ENCODE measurements around the gene TERT.

Gene TERT

DNA sequence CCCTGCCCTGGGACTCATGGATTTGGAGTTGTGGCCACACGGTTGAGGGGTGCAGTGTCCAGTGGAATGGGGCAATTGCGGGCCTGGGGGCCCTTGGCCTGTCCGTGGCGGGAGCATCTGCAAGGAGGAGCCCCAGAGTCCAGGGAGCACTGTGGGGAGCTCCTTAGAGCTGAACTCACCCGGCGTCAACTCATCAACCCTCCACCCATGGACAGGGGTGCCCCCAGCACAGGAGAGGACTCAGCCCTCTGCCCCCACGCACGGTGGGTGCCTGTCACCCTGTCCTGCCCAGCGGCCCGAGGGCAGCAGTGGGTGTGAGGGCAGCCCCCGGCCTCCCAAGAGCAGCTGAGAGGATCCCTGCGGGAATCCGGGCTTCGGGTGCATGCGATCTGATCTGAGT, 70.2 kb downstream of the TERT start:
- DNase-seq (ENCODE audit: insufficient read length, low spot score) (no peak), FAIRE-seq (no peak)
- TF ChIP-seq POLR2A (IDR thresholded peaks at IDR 0.05; ENCODE audit: low read depth, low read length) = no peak

DNA sequence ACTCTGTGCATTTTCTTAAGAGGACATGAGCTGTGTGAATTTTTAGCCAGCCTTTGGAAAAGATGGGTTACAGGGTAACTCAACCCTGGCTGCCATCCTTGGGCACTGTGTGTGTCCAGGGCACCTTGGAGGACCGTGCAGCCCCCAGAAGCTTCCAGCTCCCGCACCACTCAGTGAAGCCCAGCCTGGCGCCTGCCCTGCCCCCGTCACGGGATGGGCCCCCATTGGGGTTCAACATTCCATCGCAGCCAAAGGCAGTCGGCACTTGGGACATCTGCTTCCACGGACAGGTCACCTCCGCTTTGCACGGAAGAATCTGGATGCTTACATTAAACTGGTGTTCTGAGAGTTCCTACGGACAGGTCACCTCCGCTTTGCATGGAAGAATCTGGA, 71.6 kb downstream of the TERT start:
- DNase-seq (ENCODE audit: insufficient read length, low spot score) = no peak
- no peak for TF ChIP-seq POLR2A (IDR thresholded peaks at IDR 0.05; ENCODE audit: low read depth, low read length)
- TF ChIP-seq SPI1 (IDR thresholded peaks at IDR 0.05; ENCODE audit: low read depth, low read length) = no peak
- no peak for TF ChIP-seq PAX5 (IDR thresholded peaks at IDR 0.05; ENCODE audit: insufficient read depth, low read length, severe bottlenecking)
- no peak for TF ChIP-seq POLR2AphosphoS5 (IDR thresholded peaks at IDR 0.05; ENCODE audit: low read depth, low read length)
- TF ChIP-seq TAF1 (IDR thresholded peaks at IDR 0.05; ENCODE audit: low read depth, low read length) = no peak
- no peak for TF ChIP-seq POU2F2 (IDR thresholded peaks at IDR 0.05; ENCODE audit: low read depth, low read length)
- FAIRE-seq = no peak

DNA sequence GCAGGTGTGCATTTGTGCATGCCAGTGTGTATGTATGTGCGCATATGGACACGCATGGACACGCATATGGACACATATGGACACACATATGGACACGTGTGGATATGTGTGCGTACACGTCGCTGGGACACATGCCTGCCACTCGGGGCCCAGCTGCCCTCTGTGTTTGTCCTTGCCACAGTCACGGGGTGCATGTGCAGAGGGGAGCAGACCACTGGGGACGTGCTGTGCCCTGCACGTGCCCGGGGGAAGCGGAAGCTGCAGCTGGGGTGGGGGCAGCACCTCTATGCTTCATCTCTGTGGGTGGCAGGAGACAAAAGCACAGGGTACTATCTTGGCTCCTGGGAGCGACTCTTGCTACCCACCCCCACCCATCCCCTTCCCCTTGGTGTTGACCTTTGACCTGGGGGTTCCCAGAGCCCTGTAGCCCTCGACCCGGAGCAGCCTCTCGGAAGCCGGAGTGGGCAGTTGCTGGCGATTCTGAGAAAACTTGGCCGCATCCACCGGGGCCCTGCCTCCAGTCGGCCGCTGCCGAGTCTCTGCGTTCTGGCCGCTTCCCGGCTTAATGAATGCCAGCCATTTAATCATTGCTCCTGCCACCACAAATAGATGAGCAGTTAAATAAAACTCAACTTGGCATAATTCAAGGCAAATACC, 72.1 kb downstream of the TERT start:
- DNase-seq (ENCODE audit: insufficient read length, low spot score) = no peak
- no peak for FAIRE-seq
- TF ChIP-seq TAF1 (IDR thresholded peaks at IDR 0.05; ENCODE audit: low read depth, low read length) (no peak), POU2F2 (IDR thresholded peaks at IDR 0.05; ENCODE audit: low read depth, low read length) (no peak), POLR2AphosphoS5 (IDR thresholded peaks at IDR 0.05; ENCODE audit: low read depth, low read length) (no peak), PAX5 (IDR thresholded peaks at IDR 0.05; ENCODE audit: insufficient read depth, low read length, severe bottlenecking) (no peak), SPI1 (IDR thresholded peaks at IDR 0.05; ENCODE audit: low read depth, low read length) (no peak), POLR2A (IDR thresholded peaks at IDR 0.05; ENCODE audit: low read depth, low read length) (no peak)

DNA sequence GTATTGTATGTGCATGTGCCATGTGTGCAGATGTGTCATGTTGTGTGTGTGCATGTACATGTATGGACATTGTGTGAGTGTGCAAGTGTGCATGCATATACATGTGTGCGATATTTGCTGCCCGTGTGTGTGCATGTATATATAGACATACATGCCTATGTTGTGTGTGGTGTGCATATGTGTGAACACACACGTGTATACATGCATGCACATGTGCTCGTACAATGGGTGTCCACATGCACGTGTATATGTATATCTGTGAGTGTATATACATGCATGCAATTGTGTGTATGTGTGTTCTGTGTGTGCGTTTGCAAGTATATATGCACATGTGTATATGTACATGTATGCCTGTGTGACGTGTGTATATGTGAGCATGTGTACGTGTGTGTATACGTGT, 72.7 kb downstream of the TERT start:
- no peak for FAIRE-seq

DNA sequence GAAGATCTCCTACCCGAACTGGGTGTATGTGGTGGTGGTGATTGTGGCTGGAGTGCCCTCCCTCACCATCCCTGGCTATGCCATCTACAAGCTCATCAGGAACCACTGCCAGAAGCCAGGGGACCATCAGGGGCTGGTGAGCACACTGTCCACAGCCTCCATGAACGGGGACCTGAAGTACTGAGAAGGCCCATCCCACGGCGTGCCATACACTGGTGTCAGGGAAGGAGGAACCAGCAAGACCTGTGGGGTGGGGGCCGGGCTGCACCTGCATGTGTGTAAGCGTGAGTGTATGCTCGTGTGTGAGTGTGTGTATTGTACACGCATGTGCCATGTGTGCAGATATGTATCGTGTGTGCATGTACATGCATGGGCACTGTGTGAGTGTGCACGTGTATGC, 73.1 kb downstream of the TERT start:
- TF ChIP-seq POLR2A (IDR thresholded peaks at IDR 0.05; ENCODE audit: low read depth, low read length) = no peak
- TF ChIP-seq PAX5 (IDR thresholded peaks at IDR 0.05; ENCODE audit: insufficient read depth, low read length, severe bottlenecking) = no peak
- no peak for TF ChIP-seq POLR2AphosphoS5 (IDR thresholded peaks at IDR 0.05; ENCODE audit: low read depth, low read length)
- TF ChIP-seq POU2F2 (IDR thresholded peaks at IDR 0.05; ENCODE audit: low read depth, low read length) = no peak
- no peak for TF ChIP-seq TAF1 (IDR thresholded peaks at IDR 0.05; ENCODE audit: low read depth, low read length)
- no peak for TF ChIP-seq SPI1 (IDR thresholded peaks at IDR 0.05; ENCODE audit: low read depth, low read length)
- no peak for DNase-seq (ENCODE audit: insufficient read length, low spot score)
- no peak for FAIRE-seq

More for the DNA sequence above, 72.7 kb downstream of the TERT start:
- TF ChIP-seq SPI1 (IDR thresholded peaks at IDR 0.05; ENCODE audit: low read depth, low read length) (no peak), POLR2A (IDR thresholded peaks at IDR 0.05; ENCODE audit: low read depth, low read length) (no peak), TAF1 (IDR thresholded peaks at IDR 0.05; ENCODE audit: low read depth, low read length) (no peak), PAX5 (IDR thresholded peaks at IDR 0.05; ENCODE audit: insufficient read depth, low read length, severe bottlenecking) (no peak), POU2F2 (IDR thresholded peaks at IDR 0.05; ENCODE audit: low read depth, low read length) (no peak), POLR2AphosphoS5 (IDR thresholded peaks at IDR 0.05; ENCODE audit: low read depth, low read length) (no peak)
- no peak for DNase-seq (ENCODE audit: insufficient read length, low spot score)

DNA sequence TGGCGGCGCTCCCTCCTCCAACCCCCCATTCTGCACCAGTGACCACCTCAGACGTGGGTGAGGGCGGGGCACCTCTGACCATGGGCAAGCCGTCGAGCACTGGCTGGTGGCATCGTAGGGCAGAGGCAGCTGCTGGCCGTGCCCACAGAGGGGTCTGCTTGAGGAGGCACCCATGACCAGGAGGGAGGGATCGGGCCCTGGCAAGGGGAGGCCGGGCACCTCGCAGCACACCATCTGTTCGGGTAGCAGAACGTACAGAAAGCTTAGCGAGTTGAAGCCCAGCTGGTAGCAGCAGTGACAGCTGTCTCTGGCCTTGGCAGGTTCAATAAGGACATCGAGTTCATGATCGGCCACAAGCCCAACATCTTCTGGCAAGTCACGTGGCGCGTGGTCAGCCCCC, 74.0 kb downstream of the TERT start:
- TF ChIP-seq POLR2A (IDR thresholded peaks at IDR 0.05; ENCODE audit: low read depth, low read length) = no peak
- no peak for TF ChIP-seq PAX5 (IDR thresholded peaks at IDR 0.05; ENCODE audit: insufficient read depth, low read length, severe bottlenecking)
- TF ChIP-seq POLR2AphosphoS5 (IDR thresholded peaks at IDR 0.05; ENCODE audit: low read depth, low read length) = no peak
- TF ChIP-seq TAF1 (IDR thresholded peaks at IDR 0.05; ENCODE audit: low read depth, low read length) = no peak
- TF ChIP-seq SPI1 (IDR thresholded peaks at IDR 0.05; ENCODE audit: low read depth, low read length) = no peak
- TF ChIP-seq POU2F2 (IDR thresholded peaks at IDR 0.05; ENCODE audit: low read depth, low read length) = no peak
- no peak for FAIRE-seq
- no peak for DNase-seq (ENCODE audit: insufficient read length, low spot score)

DNA sequence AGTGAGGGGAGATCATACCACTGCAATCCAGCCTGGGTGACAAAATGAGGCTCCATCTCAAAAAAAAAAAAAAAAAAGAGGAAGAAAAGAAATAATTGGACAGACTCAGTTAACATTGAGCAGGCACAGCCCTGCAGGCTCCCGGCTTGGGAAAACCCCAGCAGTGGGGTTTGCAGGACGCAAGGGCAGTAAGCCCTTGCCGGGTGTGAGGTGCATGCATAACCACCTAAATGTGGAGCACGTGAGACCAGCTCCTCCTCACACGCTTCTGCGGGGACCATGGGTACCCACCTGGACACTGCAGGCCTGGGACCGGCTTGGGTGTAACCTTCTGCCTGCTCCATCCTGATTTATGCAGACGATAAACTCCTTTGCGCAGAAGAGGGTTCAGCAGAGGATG, 74.5 kb downstream of the TERT start:
- DNase-seq (ENCODE audit: insufficient read length, low spot score) (no peak), FAIRE-seq (no peak)
- TF ChIP-seq PAX5 (IDR thresholded peaks at IDR 0.05; ENCODE audit: insufficient read depth, low read length, severe bottlenecking) (no peak), POU2F2 (IDR thresholded peaks at IDR 0.05; ENCODE audit: low read depth, low read length) (no peak), POLR2A (IDR thresholded peaks at IDR 0.05; ENCODE audit: low read depth, low read length) (no peak), POLR2AphosphoS5 (IDR thresholded peaks at IDR 0.05; ENCODE audit: low read depth, low read length) (no peak), SPI1 (IDR thresholded peaks at IDR 0.05; ENCODE audit: low read depth, low read length) (no peak), TAF1 (IDR thresholded peaks at IDR 0.05; ENCODE audit: low read depth, low read length) (no peak)

DNA sequence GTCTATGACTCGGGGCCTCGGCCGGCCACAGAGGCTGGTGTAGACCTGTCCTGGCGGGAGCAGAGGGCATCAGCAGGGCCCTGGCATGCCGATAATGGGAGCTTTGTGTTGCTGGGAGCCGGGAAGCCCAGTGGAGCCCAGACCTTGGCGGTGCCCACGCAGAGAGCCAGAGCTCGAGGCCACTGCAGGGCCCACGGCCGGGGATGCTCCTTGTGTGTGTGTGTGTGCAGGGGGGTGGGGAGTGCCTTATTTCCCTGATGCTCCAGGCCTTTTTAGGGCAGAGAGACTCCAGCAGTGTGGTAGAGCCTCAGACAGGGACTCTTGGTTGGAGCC, 75.1 kb downstream of the TERT start:
- DNase-seq (ENCODE audit: insufficient read length, low spot score) (no peak), FAIRE-seq (no peak)
- no peak for TF ChIP-seq POU2F2 (IDR thresholded peaks at IDR 0.05; ENCODE audit: low read depth, low read length)
- no peak for TF ChIP-seq TAF1 (IDR thresholded peaks at IDR 0.05; ENCODE audit: low read depth, low read length)
- TF ChIP-seq SPI1 (IDR thresholded peaks at IDR 0.05; ENCODE audit: low read depth, low read length) = no peak
- no peak for TF ChIP-seq PAX5 (IDR thresholded peaks at IDR 0.05; ENCODE audit: insufficient read depth, low read length, severe bottlenecking)
- TF ChIP-seq POLR2AphosphoS5 (IDR thresholded peaks at IDR 0.05; ENCODE audit: low read depth, low read length) = no peak
- no peak for TF ChIP-seq POLR2A (IDR thresholded peaks at IDR 0.05; ENCODE audit: low read depth, low read length)

DNA sequence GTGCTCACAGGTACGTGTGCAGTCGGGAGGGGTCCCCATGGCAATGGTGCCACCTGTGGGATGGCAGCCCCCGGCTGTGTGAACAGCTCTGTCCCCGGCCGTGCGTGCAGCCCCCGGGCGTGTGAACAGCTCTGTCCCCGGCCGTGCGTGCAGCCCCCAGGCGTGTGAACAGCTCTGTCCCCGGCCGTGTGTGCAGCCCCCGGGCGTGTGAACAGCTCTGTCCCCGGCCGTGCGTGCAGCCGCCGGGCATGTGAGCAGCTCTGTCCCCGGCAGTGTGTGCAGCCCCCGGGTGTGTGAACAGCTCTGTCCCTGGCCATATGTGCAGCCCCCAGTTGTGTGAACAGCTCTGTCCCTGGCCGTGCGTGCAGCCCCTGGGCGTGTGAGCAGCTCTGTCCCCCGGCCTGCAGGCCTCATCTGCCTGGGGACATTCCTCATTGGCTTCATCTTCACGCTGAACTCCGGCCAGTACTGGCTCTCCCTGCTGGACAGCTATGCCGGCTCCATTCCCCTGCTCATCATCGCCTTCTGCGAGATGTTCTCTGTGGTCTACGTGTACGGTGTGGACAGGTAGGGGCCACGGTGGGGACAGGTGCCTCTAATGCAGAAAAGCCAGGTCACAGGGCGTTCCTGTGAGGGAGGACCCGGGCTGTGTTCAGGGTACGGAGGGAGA, 75.6 kb downstream of the TERT start:
- FAIRE-seq (no peak), DNase-seq (ENCODE audit: insufficient read length, low spot score) (no peak)
- no peak for TF ChIP-seq POU2F2 (IDR thresholded peaks at IDR 0.05; ENCODE audit: low read depth, low read length)
- no peak for TF ChIP-seq POLR2AphosphoS5 (IDR thresholded peaks at IDR 0.05; ENCODE audit: low read depth, low read length)
- no peak for TF ChIP-seq POLR2A (IDR thresholded peaks at IDR 0.05; ENCODE audit: low read depth, low read length)
- TF ChIP-seq SPI1 (IDR thresholded peaks at IDR 0.05; ENCODE audit: low read depth, low read length) = no peak
- no peak for TF ChIP-seq TAF1 (IDR thresholded peaks at IDR 0.05; ENCODE audit: low read depth, low read length)
- no peak for TF ChIP-seq PAX5 (IDR thresholded peaks at IDR 0.05; ENCODE audit: insufficient read depth, low read length, severe bottlenecking)
